Activated effector memory CD4-positive, alpha-beta T cell treated with anti-CD3 and anti-CD28 coated beads, Interleukin-2, amount 50 U/mL, for 16 hours (primary cell): Measurements from ENCODE around the gene B3GLCT.
"Not testable (repeated sequence)": the region's sequence is repeated elsewhere in the genome, so short reads cannot be mapped to it uniquely, and the experiment has no call there.

Experiments
- DNase-seq: peaks from one replicate; pipeline ENCODE4 v3.0.0-alpha.2; 2020

Gene B3GLCT

GRCh38 chr13:31301119-31301518 lies 101.3 kb downstream of the B3GLCT start:
- DNase-seq: no peak

- DNase-seq: no peak
These were observed 110.6 kb downstream of the B3GLCT start for GRCh38 chr13:31310356-31310755.

GRCh38 chr13:31310786-31311185 lies 111.0 kb downstream of the B3GLCT start:
- no peak for DNase-seq

- DNase-seq: no peak
These were observed 112.1 kb downstream of the B3GLCT start for GRCh38 chr13:31311921-31312320.

- no peak for DNase-seq
These were observed 115.2 kb downstream of the B3GLCT start for GRCh38 chr13:31314961-31315360.

- DNase-seq: no peak
These were observed 121.2 kb downstream of the B3GLCT start for GRCh38 chr13:31320946-31321345.

- no peak for DNase-seq
These were observed 121.7 kb downstream of the B3GLCT start for GRCh38 chr13:31321457-31321856.

- DNase-seq: no peak
These were observed 122.3 kb downstream of the B3GLCT start for GRCh38 chr13:31322026-31322425.

- DNase-seq: no peak
These were observed 123.1 kb downstream of the B3GLCT start for GRCh38 chr13:31322702-31323405.

GRCh38 chr13:31327182-31327860 lies 127.5 kb downstream of the B3GLCT start:
- DNase-seq: no peak

GRCh38 chr13:31328549-31329235 lies 128.9 kb downstream of the B3GLCT start:
- no peak for DNase-seq

- DNase-seq: no peak
These were observed 130.5 kb downstream of the B3GLCT start for GRCh38 chr13:31330236-31330635.

GRCh38 chr13:31331068-31331467 lies 131.3 kb downstream of the B3GLCT start:
- DNase-seq: no peak

- no peak for DNase-seq
These were observed 134.8 kb downstream of the B3GLCT start for GRCh38 chr13:31334547-31334946.

- no peak for DNase-seq
These were observed 135.3 kb downstream of the B3GLCT start for GRCh38 chr13:31334994-31335557.

GRCh38 chr13:31339616-31340015 lies 139.8 kb downstream of the B3GLCT start:
- not testable (repeated sequence) for DNase-seq

- DNase-seq: not testable (repeated sequence)
These were observed 141.1 kb downstream of the B3GLCT start for GRCh38 chr13:31340848-31341247.

- DNase-seq: no peak
These were observed 147.1 kb downstream of the B3GLCT start for GRCh38 chr13:31346891-31347290.

GRCh38 chr13:31349156-31349555 lies 149.4 kb downstream of the B3GLCT start:
- DNase-seq: no peak

- DNase-seq: no peak
These were observed 150.8 kb downstream of the B3GLCT start for GRCh38 chr13:31350560-31350959.

- no peak for DNase-seq
These were observed 151.6 kb downstream of the B3GLCT start for GRCh38 chr13:31351376-31351775.

GRCh38 chr13:31352467-31352866 lies 152.7 kb downstream of the B3GLCT start:
- DNase-seq: no peak

GRCh38 chr13:31355001-31355400 lies 155.2 kb downstream of the B3GLCT start:
- DNase-seq: no peak

GRCh38 chr13:31356991-31357390 lies 157.2 kb downstream of the B3GLCT start:
- DNase-seq: no peak
